HG03469 (cell line): ENCODE data around the gene MANEA.
"Not testable (repeated sequence)": the region's sequence is repeated elsewhere in the genome, so short reads cannot be mapped to it uniquely, and the experiment has no call there.

Source experiments
- ATAC-seq: cut with Tn5 transposase; IDR thresholded peaks from one replicate; pipeline ENCODE4 v1.9.1; 2021; ENCODE audit warnings: mild to moderate bottlenecking, moderate library complexity, moderate number of reproducible peaks; ENCODE audit not compliant: unreplicated experiment

The MANEA gene, protein sequence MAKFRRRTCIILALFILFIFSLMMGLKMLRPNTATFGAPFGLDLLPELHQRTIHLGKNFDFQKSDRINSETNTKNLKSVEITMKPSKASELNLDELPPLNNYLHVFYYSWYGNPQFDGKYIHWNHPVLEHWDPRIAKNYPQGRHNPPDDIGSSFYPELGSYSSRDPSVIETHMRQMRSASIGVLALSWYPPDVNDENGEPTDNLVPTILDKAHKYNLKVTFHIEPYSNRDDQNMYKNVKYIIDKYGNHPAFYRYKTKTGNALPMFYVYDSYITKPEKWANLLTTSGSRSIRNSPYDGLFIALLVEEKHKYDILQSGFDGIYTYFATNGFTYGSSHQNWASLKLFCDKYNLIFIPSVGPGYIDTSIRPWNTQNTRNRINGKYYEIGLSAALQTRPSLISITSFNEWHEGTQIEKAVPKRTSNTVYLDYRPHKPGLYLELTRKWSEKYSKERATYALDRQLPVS

GRCh38 chr6:95577304-95578105 is at the start of gene MANEA:
Gene MANEA (plus strand): TSS chr6:95577535. CDS start chr6:95586440, 8,905 bp downstream.
- ATAC-seq: peak; percentile 61

DNA sequence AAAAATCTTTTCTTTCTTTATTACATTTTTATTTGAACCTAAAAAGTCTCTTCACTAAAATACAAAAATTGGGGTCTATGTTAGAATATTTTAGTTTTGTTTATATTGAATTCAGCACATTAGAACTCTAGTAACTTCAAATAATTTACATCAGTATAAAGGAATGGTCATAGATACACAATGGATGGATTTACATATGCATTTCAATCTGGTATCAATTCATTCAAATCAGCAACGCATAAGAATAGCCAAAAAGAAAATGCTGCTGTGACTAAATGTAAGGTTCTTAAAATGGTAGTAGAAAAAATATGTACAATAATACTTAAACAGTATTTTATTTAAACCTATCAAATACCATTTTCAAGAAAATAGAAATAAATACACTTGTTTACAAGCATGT is 47.6 kb upstream of the MANEA start:
- no peak for ATAC-seq

- ATAC-seq: no peak
Measured at GRCh38 chr6:95530176-95530819, 47.0 kb upstream of the MANEA start.

DNA sequence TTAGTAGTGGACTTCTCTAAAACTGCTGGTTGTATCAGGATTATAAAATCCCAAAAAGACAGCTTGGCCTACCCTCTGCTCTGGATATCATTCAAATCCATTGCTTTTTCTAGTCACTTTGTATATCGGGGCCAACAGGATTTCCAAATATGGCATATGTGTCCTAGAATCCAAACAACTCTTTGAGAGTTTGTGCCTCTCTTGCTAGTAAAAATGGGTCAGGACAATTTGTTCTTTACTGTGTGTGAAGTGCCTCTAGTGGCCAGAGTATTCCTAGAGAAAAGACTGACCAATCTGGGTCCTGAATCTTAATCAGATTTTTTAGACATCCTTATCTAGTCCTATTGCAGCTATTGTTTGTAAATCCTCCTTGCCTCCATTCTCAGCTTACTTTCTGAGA is 33.5 kb upstream of the MANEA start:
- no peak for ATAC-seq

DNA sequence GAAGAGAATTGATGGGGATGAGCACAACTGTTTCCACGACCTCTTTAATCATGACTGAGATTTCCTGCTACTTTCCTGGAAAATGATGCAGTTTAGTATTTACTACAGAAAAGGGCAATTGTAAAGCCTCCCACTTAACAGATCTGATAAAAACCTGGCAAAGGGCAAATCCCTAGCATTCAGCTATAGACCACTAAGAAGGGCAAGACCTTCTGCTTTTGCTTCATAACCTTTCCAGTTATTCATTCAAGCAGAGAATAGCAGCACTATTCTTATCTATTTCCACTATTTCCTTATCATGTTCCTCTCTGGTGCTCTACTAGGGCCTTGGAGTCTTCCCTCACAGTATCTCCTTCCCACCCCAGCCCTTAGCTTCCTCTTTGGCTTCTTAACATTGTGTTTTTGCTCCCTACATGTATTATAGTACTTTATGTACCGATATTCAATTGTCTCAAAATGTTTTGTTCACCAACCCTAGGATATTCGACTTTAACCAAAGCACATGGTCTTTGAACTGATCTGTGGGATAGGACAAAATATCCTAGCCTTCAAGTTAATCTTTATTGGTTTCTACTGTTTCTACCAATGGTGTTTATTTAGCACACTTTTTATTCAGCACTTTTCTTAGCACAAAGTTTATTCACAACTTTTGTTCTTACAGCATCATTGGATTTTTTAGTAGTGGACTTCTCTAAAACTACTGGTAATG is 32.7 kb upstream of the MANEA start:
- ATAC-seq: no peak

DNA sequence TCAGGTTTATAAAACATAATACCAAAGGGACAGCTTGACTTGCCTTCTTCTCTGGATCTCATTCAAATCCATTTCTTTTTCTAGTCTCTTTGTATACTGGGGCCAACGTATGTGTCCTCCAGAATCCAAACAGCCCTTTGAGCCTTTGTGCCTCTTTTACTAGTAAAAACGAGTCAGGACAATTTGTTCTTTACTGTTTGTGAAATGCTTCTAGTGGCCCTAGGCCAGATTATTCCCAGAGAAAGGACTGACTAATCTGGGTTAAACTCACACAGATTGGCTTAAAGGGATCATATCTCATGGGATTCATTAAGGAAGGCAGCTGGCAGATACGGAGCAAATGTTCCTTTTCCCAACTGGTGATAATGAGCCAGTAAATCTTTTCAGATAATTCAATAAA is 32.1 kb upstream of the MANEA start:
- no peak for ATAC-seq

DNA sequence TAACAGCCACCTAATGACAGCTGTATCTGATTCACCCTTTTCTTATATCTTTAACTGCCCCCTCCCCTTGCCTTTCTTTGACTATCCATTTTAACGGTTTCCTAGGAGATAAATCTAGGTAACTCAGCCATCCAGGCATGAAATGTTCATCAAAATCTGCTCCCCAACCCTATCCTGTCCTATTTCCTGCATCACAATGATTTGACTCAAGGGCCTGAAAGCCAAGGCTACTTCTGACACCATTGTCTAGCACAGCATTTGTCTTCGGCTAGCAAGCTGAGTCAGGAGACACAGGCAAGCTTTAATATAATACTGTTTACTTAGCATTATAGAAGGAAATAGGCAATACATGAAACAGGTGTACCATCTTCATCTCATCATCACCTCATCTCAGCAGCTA is 31.6 kb upstream of the MANEA start:
- ATAC-seq: no peak

- no peak for ATAC-seq
Measured at GRCh38 chr6:95546148-95546547, 31.2 kb upstream of the MANEA start.

- no peak for ATAC-seq
Measured at GRCh38 chr6:95547043-95547442, 30.3 kb upstream of the MANEA start.

DNA sequence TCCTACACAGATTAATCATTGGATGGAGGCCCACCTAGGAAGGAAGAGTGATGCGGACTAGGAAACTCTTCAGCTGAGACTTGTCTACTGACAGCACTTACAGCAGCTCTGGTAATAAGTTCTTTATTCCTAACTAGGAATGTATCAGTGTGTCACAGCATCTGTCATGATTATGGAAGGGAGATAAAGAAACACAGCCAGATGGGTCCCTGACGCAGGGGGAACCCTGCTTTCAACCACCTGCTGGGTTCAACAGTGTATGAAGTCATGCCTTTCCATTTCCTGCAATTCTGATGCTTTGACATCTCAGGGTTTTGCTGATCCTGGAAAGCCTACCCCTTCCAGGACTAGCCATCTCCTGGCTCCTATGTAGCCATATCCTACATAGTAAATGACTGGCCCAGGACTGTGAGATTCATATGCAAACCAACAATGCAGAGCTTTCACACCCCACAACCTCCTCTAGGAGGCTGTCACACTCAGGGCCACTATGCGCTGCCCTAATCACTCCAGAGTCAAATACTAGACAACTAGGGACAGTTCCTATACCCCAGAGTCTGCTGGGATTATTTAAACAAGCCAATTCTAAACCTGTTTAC is 29.0 kb upstream of the MANEA start:
- ATAC-seq: no peak

- no peak for ATAC-seq
Measured at GRCh38 chr6:95551678-95552324, 25.5 kb upstream of the MANEA start.

GRCh38 chr6:95553880-95554279 is 23.5 kb upstream of the MANEA start:
- no peak for ATAC-seq

DNA sequence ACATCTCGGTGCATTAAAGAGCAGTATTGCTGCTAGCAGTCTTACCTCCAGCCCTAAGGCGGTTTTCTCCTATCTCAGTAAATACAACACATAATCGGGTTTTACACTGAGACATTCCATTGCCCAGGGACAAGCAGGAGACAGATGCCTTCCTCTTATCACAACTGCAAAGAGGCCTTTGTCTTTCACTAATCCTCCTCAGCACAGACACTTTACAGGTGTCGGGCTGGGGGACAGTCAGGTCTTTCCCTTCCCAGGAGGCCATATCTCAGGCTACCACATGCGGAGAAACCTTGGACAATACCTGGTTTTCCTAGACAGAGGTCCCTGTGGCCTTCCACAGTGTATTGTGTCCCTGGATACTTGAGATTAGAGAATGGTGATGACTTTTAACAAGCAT is 16.4 kb upstream of the MANEA start:
- ATAC-seq: not testable (repeated sequence)

GRCh38 chr6:95569560-95569959 is 7.8 kb upstream of the MANEA start:
- no peak for ATAC-seq

DNA sequence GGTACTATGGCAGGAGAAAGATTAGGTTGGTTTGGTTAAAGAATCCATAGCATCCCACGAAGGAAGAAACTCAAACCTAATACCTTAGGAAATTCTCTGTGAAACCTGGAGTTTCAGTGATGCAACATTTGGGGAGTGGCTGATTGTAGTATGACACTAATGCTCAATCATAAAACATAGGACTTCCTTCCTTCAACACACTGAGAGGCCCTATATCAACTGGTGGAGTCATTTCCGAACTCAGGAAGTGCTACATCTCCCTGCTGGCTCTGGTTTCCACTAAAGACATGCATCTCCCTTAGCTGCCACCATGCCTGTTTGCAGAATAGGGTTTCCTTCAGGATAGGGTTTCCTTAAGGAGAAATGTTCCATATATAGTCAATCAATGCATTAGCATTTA is 5.2 kb upstream of the MANEA start:
- no peak for ATAC-seq

GRCh38 chr6:95574811-95575210 is 2.5 kb upstream of the MANEA start:
- no peak for ATAC-seq

GRCh38 chr6:95576218-95576997 is 927 bp upstream of the MANEA start:
- ATAC-seq: no peak

DNA sequence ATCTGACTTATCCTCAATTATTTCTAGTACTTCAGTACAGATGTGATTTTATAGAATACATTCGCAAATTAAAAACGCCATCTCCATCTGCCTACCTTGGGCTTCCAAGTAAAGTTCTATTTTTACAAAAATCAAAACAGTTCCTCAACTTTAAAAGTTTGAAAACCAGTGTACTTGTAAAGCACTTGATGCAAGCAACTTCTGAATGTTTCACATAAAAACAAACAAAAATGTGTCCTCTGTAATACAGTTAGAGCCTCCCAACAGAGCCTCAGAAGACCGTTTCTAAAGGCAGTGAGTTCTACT is 384 bp upstream of the MANEA start:
- no peak for ATAC-seq

- no peak for ATAC-seq
Measured at GRCh38 chr6:95578106-95578410, 723 bp downstream of the MANEA start.

- no peak for ATAC-seq
Measured at GRCh38 chr6:95581073-95581472, 3.7 kb downstream of the MANEA start.
